ENCODE measurements around the gene GRAMD2A.
"Not testable (repeated sequence)": the region's sequence is repeated elsewhere in the genome, so short reads cannot be mapped to it uniquely, and the experiment has no call there.

The GRAMD2A gene

GRCh38 chr15:72182673-72183072 is 14.9 kb downstream of the GRAMD2A start:
- DNase-seq, result no peak

DNA sequence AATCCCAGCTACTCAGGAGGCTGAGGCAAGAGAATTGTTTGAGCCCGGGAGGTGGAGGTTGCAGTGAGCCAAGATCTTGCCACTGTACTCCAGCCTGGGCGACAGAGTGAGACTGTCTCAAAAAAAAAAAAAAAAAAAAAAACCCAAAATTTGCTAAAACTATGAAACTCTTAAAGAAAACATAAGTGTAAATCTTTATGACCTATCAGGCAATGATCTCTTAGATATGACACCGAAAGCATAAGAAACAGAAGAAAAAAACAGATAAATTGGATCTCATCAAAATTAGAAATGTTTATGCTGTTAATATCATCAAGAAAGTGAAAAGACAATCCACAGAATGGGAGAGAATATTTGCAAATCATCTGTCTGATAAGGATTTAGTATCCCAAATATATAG is 15.3 kb downstream of the GRAMD2A start:
- DNase-seq, result no peak

DNA sequence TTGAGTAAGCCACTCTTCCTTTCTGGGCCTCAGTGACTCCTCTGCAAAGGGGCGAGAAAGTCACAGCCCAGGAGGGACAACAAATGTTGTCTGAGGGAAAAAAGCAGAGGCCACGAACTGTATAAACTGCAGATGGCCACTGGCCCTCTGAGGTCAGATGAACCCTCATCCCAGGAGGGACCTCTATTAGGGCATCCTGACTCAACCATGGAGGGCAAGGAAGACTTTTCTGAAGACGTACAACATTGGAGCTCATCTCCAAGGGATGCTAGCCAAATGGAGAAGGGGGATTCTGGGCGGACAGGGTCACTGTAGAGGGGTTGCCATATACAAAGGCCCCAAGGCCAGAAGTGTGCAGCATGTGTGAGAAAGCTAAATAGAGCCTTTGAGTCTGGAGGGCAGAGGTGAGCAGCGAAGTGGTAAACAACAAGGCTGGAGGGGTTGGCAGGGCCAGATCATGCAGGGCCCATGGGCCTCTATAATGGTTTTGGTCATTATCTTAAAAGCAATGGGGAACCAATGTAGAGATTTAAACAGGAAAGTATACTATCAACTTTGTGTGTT is 16.7 kb downstream of the GRAMD2A start:
- no peak for DNase-seq

DNA sequence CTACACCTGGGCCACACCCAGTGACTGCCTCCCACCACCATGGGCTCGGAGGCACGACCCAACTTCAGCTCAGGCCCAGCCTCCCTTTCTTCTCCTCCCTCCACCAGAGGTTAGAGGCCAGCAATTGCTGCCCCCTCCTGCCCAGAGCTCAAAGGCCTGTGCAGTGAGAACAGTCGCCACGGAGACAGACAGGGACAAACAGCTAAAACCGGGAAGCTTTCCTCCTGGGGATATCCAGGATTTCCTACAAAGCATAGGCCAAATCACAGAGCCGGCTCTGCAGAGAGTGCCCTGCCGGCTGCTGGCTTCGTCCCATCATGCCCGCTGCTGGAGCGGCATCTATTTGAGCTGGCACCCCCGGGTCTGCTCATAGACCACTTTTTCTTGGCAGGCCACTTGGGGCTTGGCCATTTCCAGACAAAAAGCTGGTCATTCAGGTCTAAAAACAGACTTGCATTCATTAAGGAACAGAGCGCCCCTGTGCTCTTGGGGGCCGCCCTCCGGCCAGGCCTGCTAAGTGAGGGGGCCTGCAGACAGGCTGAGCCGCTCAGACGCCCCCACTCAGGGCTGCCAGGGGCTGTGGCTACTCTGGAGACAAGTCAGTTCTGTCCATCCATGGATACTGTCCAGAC is 17.5 kb downstream of the GRAMD2A start:
- DNase-seq, result no peak

GRCh38 chr15:72178976-72179585 is 18.5 kb downstream of the GRAMD2A start:
- DNase-seq, result no peak

DNA sequence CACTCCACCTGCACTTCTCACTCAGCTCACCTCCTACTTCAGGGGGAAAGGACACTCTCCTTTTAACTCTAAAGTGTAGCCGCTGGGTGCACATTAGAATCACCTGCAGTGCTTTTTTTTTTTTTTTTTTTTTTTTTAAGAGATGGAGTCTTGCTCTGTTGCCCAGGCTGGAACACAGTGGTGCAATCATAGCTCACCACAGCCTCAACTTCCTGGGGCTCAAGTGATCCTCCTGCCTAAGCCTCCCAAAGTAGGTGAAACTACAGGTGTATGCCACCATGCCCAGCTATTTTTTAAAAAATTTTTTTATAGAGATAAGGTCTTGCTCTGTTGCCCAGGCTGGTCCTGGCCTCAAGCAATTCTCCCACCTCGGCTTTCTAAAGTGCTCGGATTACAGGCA is 20.8 kb downstream of the GRAMD2A start:
- DNase-seq, result no peak

DNA sequence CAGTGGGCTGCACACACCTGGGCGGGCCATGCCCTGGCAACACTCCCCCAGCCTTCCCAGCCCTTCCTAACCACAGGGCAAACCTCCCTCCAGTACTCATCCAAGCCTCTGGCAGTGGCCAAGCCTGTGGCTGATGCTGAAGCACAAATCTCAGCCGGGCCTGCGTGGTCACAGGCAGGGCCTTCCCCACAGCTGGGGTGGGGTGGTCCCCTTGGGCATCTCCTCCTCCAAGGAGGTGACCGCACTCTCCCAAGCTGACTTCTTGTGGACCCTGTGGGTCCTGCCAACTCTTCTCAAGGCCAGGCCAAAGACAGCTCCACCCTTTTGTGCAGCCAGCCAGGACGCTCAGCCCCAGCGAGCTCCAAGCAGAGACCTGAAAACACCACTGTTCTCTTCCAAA is 21.4 kb downstream of the GRAMD2A start:
- no peak for DNase-seq

DNA sequence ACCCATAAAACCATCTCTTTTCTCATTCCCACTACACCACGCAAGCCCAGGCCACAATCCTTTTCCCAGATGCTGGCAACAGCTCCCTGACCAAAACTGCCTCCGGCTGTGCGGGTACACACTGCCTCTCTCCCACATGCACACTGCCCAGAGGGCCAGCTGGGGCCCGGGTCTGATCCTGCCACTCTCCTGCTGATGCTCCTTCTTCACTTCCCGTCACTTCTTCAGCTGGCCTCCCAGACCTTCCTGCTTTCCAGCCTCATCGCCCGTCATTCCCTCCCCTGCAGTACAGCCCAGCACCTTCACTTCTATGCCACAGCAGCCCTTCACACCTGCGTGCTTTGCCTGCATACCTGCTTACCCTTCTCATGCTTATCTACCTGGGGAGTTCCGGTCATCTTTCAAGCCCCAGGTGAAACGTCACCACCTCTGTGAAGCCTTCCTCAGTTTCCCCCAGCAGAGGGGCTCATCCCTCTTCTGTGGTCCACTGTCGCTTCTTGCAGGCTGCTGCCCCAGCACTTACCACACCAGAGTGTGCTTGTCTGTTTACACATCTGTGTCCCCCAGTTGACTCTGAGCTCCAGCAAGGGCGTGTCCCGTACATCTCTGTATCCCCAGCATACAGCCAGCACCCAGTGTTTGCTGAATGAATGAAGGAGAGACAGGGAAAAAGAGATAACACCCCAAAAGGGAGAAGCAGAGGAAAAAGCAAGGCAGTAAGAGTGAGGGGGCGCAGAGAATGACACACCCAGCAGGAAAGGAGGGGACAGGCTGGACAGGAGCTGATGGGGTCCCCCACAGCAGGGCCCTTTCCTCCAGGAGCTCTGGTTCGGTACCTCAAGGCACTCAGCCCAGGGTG is 22.2 kb downstream of the GRAMD2A start:
- DNase-seq, result no peak

DNA sequence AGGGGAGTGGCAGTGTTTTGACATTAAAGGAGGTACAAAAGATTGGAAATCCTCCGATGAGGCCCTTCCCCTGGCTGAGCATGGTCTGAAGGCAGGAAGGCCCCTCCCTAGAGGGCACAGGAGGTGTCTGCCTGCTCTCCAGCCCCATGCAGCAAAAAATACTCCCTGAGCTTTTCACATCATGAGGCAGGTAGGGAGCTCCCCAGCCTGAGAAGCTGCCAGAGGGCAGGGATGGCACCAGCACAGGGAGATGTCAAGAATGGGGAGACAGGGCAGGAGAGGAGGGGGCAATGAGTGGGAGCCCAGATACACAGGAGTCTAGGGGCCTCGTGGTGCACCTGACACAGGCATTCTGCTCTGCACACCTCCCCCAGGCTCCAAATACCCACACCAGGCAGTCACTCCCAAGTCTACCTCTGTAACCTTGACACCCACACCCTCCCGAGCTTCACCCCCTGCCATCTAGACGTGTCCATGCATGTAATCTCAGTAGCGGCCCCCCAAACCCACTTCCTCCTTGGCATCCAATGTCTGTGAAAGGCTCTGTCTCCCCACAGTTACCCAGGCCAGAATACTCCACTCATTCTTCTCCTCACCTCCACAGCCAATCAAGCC is 22.9 kb downstream of the GRAMD2A start:
- no peak for DNase-seq

DNA sequence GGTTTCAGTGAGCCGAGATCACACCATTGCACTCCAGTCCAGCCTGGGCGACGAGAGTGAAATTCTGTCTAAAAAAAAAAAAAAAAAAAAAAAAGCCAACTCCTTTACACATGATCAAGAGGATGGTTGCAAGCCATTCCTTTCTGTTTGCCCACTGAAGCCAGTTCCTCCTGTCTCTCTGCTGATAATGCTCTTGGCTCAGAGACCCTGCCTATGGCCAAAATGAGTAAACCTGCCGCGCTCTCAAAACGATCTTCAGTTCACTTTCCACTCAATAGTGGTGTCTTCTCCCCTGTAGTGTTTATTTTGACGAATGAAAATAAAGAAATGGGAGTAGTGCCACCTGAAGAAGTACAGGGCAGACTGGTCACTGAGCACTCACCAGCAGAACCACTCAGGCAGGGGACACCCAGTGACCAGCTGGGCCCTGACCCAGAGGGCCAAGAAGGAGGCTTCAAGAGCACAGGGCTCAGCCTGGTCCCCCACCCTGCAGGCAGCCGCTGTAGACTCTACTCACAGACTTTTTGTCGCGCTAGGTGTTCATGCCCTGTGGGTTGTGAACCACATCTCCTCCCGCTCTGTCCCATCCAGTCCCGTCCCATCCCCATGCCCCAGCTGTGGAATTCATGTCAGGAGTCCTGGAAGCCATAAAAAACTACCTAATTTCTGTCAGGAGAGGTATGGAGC is 23.6 kb downstream of the GRAMD2A start:
- no peak for DNase-seq

GRCh38 chr15:72173401-72173800 is 24.2 kb downstream of the GRAMD2A start:
- DNase-seq, result no peak

DNA sequence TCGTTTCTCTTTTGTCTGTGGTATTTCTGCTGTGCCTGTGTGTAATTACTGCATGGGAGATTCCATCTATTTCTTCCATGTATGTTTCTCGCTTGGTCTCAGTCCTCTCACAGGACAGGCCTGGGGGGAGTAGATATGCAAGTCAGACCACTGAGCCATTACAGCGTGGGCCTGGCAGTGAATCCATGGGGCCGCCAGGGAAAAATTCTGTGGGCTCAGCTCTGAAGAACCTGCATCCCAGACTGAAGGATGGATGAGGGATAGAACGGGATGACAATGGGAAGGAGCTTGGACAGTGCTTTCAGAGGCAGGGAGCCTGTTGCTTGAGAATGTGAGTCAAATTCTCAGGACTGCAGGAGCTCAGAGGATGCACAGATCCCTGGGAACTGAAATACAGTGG is 24.8 kb downstream of the GRAMD2A start:
- no peak for DNase-seq

- not testable (repeated sequence) for DNase-seq
These were observed 25.6 kb downstream of the GRAMD2A start for GRCh38 chr15:72171978-72172377.

DNA sequence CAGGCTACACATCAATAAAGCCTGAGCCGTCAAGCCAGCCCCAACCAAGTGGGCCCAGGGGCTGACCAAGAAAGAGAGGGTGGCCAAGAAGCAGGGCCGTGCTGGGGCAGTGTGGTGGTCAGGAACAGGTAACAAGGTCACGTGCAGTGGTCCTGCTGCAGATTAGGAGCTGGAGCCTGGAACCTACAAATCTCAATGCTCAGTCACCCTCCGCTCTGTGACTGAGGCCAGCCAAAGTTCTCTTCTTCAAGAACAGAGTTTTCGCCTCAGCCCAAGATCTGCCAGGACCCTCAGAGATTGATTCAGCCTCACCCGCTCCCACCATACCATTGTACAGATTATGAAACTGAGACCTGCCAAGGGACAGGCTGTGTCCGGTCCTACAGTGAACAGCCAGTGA is 26.9 kb downstream of the GRAMD2A start:
- DNase-seq, result no peak

DNA sequence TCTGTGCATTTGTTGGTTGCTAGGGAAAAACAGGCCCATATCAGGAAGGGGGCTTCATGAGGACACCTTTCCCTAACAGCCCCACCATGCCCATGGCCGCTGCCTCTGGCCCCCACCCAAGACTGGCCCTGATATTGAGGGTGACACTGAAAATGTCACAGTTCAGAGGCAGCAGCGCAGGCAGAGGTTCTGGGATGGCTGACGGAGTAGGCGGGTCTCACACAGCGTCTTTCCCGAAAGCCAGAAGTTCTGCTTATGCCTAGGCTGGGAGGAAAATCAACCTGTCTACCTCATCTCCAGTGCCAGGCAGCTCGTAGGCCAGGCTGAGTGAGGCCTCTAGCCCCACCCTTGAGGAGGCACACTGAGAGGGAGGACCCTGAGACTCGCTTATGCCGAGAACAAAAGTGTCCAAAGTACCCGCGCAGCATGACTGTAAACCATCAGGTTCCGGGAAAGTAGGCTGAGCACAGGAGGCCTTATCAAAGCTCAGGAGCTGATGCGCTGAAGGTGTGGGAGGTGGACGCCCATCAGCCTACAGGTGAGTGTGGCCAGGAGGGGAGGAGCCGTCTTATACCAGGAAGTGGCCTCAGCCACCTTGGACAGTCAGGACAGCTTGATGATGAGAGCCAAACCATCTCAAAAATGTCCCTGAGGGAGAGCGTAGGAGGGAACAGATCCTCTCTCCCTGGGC is 27.5 kb downstream of the GRAMD2A start:
- no peak for DNase-seq

DNA sequence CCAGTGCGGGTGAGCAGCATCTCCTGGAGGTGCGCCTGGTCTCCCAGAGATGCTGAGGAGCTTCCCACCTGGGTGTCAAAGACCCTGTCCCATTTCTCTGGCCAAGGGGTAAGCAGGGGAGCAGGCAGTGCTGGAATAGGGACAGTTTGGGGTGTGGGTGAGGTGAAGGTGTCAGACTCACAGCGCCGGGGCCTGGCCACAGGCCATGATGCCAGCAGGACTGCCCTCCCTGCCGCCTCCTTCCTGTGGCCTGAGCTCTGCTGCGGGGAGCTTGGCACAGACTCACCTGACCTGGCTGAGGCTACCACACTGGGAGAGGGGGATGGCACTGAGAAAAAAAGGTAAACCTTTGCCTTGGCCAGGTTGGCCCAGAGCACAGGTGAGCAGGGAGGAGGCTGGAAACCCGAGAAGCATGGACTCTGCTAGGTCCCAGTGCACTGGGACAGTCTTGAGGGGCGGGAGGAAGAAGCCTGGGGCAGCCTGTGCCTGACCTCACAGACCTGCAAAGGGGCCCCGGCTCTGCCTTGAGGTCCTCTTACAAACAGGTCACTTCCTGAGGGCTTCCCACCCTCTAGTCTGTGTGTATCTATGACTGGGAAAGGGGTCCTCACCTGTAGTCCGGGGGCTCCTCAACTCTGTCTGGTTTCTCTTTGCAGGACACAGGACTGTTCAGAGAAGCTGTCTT is 28.2 kb downstream of the GRAMD2A start:
- DNase-seq, result no peak

DNA sequence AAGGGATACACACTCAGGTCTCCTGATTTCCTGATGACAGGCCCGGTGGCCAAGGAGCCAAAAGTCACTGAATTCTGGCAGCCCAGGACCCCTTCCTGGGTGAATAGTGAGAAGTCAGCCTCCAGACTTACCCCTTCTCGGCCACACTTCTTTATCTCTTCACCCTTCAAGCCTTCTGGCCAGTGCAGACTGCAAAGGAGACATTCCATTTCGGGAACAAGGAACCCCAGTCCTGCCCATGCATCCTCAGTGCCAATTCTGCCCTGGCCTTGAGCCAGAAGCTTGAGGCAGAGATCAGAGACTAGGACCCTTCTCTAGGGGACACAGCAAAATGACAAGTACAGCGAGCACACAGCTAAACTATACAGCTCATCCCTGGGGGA is 28.8 kb downstream of the GRAMD2A start:
- no peak for DNase-seq

DNA sequence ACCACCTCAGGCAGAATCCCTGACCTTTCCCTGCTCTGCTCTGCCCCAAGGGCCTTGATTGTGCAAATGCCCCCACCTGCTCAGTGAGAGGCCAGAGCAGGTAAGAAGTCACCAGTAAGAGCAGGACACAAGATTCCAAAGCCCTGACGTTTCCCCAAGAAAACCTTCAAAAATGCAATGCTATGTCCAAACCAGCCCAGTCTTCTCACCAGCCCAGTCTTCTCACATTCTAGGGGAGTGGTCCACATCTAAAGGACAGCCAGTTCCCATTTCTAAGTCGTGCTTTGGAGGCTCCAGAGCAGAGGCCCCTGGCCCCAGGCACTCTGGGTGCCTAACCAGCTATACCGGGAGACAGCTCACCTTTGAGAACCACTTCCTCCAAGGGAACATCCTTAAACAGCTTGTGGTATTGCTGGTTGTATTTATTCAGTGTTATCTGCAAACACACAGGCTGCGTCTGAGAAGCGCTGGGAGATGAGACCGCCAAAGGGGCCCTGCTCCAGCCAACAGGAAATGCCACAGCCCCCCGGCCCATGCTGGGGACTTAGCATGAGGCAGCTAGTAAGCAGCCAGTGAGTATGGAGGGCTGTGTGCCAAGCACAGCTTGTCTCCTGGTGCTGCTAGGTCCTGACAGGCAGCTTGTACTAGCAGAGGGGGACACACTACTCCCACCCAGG is 29.3 kb downstream of the GRAMD2A start:
- no peak for DNase-seq

DNA sequence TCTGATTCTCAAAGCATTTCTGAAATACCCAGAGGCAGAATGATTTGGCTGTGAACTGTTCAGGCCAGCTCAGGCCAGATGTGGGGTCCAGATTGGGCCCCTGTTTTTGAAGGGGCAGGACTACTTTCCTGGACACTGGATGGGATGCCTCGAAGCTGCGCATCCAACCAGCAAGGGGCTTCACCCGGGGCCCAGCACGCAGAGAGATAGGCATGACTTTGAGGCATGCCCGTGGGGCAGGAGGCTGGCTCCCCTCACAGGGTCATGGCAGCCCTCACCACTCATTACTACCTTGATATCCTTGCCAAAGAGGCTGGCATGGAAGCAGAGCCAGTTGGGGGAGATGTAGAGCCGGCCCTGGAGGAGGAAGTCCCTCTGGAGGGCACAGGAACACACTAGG is 30.1 kb downstream of the GRAMD2A start:
- DNase-seq, result no peak

- no peak for DNase-seq
These were observed 30.7 kb downstream of the GRAMD2A start for GRCh38 chr15:72166716-72167417.

All from CD4-positive, alpha-beta T cell treated with Interferon gamma for 1 hour (primary cell).